HG02623 (cell line): ENCODE measurements around the gene NBPF11.
"Not testable (repeated sequence)": the region's sequence is repeated elsewhere in the genome, so short reads cannot be mapped to it uniquely, and the experiment has no call there.

Source experiments
- ATAC-seq: cut with Tn5 transposase; IDR thresholded peaks from one replicate; pipeline ENCODE4 v1.9.1; 2021; ENCODE audit warnings: moderate library complexity; ENCODE audit not compliant: unreplicated experiment

The NBPF11 gene

DNA sequence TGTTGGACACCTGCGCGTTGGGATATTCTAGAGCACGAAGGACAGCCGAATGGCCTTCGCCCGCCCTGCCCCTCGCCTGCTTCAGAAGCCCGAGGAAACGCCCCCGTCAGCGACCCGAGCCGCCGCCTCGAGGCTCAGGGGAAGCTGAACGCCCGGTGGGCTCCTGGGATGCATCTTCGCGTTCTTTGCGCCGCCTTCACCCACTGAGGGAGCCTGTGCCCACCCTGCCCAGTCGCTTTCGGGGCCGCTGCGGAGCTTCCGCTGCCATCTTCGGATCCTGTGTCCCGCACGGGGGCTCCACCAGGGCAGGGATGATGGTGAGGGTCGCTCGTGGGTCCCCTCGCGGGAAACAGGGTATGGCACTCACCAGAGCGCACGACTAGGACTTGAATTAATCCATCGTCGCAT lies 91.8 kb downstream of the NBPF11 start:
- not testable (repeated sequence) for ATAC-seq

- not testable (repeated sequence) for ATAC-seq
Observed at GRCh38 chr1:148057384-148057783, 94.7 kb downstream of the NBPF11 start.
